Activated B cell treated with CpG ODN at 0.5 μM for 24 hours (primary cell): ENCODE measurements around the gene MBTPS1. TPM values are rescaled to one million over a fixed set of nuclear protein-coding genes. Genes with fewer than 3 reads are reported as not detected.

Experiments
- ATAC-seq: fragments of 200-7000 bp; cut with Tn5 transposase; one replicate; pipeline ENCODE4 v1.10.0; 2021; ENCODE audit warnings: low read depth, mild to moderate bottlenecking, moderate library complexity
- CTCF ChIA-PET: fragments of 350-600 bp; sonication (Branson Sonifier 250); formaldehyde crosslinking; loops from one replicate; lab custom pipeline; 2021; ENCODE audit warnings: antibody characterized with exemption; lab: Charles Lee
- POLR2A ChIA-PET: fragments of 350-600 bp; sonication (Branson Sonifier 250); formaldehyde crosslinking; loops from one replicate; lab custom pipeline; 2021; ENCODE audit warnings: antibody characterized with exemption; lab: Charles Lee
- DNase-seq: peaks from one replicate; pipeline ENCODE4 v3.0.0; 2022
- H3K27ac Mint-ChIP-seq: one replicate; pipeline ENCODE4 v1.8.0; 2020; ENCODE audit warnings: mixed read lengths
- H3K27me3 Mint-ChIP-seq: one replicate; pipeline ENCODE4 v1.8.0; 2021; ENCODE audit warnings: mixed read lengths
- H3K36me3 Mint-ChIP-seq: one replicate; pipeline ENCODE4 v1.8.0; 2021; ENCODE audit warnings: low read depth, mixed read lengths
- H3K4me1 Mint-ChIP-seq: one replicate; pipeline ENCODE4 v1.8.0; 2021; ENCODE audit warnings: mixed read lengths
- H3K4me3 Mint-ChIP-seq: one replicate; pipeline ENCODE4 v1.8.0; 2020; ENCODE audit warnings: mild to moderate bottlenecking, mixed read lengths
- H3K9me3 Mint-ChIP-seq: one replicate; pipeline ENCODE4 v1.8.0; 2020; ENCODE audit warnings: mixed read lengths
- CTCF ChIP-seq: fragments of 200-600 bp; IDR thresholded peaks from one replicate; pipeline ENCODE4 v1.8.0; 2022; ENCODE audit warnings: antibody characterized with exemption, mild to moderate bottlenecking
- intact Hi-C: fragments of 100-400 bp; cut with micrococcal nuclease; formaldehyde crosslinking; loops from one replicate; pipeline ENCODE4 v1.15.1; 2024
- total RNA-seq: library from RNA; stranded (reverse); gene quantifications from 2 replicates; pipeline ENCODE4 v1.2.3, GENCODE V29; 2022

The MBTPS1 gene
- total RNA-seq, 1 donor from 2014 or later = 79.2 TPM

GRCh38 chr16:84159007-84159406 lies 42.3 kb upstream of the MBTPS1 start:
- ChIA-PET POLR2A (no interaction called here), CTCF (no interaction called here)
- TF ChIP-seq CTCF = no peak
- Mint-ChIP-seq H3K4me3 (no peak overlapping the region), H3K36me3 (no peaks in the 10 kb centered on the region), H3K27me3 (peaks cover 16% of the 10 kb centered on the region), H3K9me3 (no peaks in the 10 kb centered on the region), H3K4me1 (no peaks in the 10 kb centered on the region), H3K27ac (no peak overlapping the region)
- ATAC-seq (no peak), DNase-seq (no peak)
- intact Hi-C loops = no loop called here

- Mint-ChIP-seq H3K9me3 (no peaks in the 10 kb centered on the region), H3K27me3 (peaks cover 16% of the 10 kb centered on the region), H3K27ac (no peak overlapping the region), H3K36me3 (no peaks in the 10 kb centered on the region), H3K4me3 (no peak overlapping the region), H3K4me1 (no peaks in the 10 kb centered on the region)
- TF ChIP-seq CTCF = no peak
- intact Hi-C loops = no loop called here
- CTCF ChIA-PET = no interaction called here
- no peak for DNase-seq
- ATAC-seq = no peak
- POLR2A ChIA-PET = interaction anchor here (0.6 kb wide), 1 partner anchor 31 kb away, joined by 3 read pairs; no protein-coding TSS in a partner anchor
Measured at GRCh38 chr16:84156342-84156784, 39.6 kb upstream of the MBTPS1 start.

- ATAC-seq = no peak
- intact Hi-C loops = no loop called here
- TF ChIP-seq CTCF = no peak
Measured at GRCh38 chr16:84155771-84156170, 39.0 kb upstream of the MBTPS1 start.

GRCh38 chr16:84155226-84155625 lies 38.5 kb upstream of the MBTPS1 start:
- Mint-ChIP-seq H3K36me3 (no peaks in the 10 kb centered on the region), H3K4me3 (no peak overlapping the region), H3K27ac (no peak overlapping the region), H3K4me1 (no peaks in the 10 kb centered on the region), H3K27me3 (peaks cover 19% of the 10 kb centered on the region), H3K9me3 (no peaks in the 10 kb centered on the region)
- POLR2A ChIA-PET = interaction anchor here (0.7 kb wide), 1 partner anchor 312 kb away, joined by 4 read pairs; no protein-coding TSS in a partner anchor
- no peak for TF ChIP-seq CTCF
- DNase-seq = no peak
- CTCF ChIA-PET = no interaction called here
- intact Hi-C loops = no loop called here
- no peak for ATAC-seq

More at GRCh38 chr16:84155771-84156170, 39.0 kb upstream of the MBTPS1 start:
- no peak overlapping the region for H3K4me3 Mint-ChIP-seq
- peaks cover 18% of the 10 kb centered on the region for H3K27me3 Mint-ChIP-seq
- CTCF ChIA-PET = no interaction called here
- no peaks in the 10 kb centered on the region for H3K36me3 Mint-ChIP-seq
- POLR2A ChIA-PET = no interaction called here
- no peak for DNase-seq
- H3K4me1 Mint-ChIP-seq = no peaks in the 10 kb centered on the region
- H3K27ac Mint-ChIP-seq = no peak overlapping the region
- H3K9me3 Mint-ChIP-seq = no peaks in the 10 kb centered on the region

GRCh38 chr16:84153660-84154214 lies 37.0 kb upstream of the MBTPS1 start:
- DNase-seq (no peak), ATAC-seq (no peak)
- no peak for TF ChIP-seq CTCF
- Mint-ChIP-seq H3K9me3 (no peaks in the 10 kb centered on the region), H3K27me3 (peaks cover 23% of the 10 kb centered on the region), H3K4me3 (no peak overlapping the region), H3K27ac (no peak overlapping the region), H3K4me1 (no peaks in the 10 kb centered on the region), H3K36me3 (no peaks in the 10 kb centered on the region)
- intact Hi-C loops = no loop called here
- CTCF ChIA-PET = no interaction called here
- POLR2A ChIA-PET = no interaction called here
